Measurements from ENCODE around the gene CCDC33.
"Not testable (repeated sequence)": the region's sequence is repeated elsewhere in the genome, so short reads cannot be mapped to it uniquely, and the experiment has no call there.

The CCDC33 gene

GRCh38 chr15:74338676-74339075 lies 102.5 kb downstream of the CCDC33 start:
- DNase-seq: no peak

GRCh38 chr15:74339371-74339770 lies 103.2 kb downstream of the CCDC33 start:
- no peak for DNase-seq

GRCh38 chr15:74340150-74340549 lies 104.0 kb downstream of the CCDC33 start:
- no peak for DNase-seq

GRCh38 chr15:74343127-74343796 lies 107.1 kb downstream of the CCDC33 start:
- no peak for DNase-seq

GRCh38 chr15:74343797-74344127 lies 107.6 kb downstream of the CCDC33 start:
- DNase-seq: no peak

- no peak for DNase-seq
Observed at GRCh38 chr15:74345051-74345450, 108.9 kb downstream of the CCDC33 start.

- no peak for DNase-seq
Observed at GRCh38 chr15:74347757-74348250, 111.7 kb downstream of the CCDC33 start.

- no peak for DNase-seq
Observed at GRCh38 chr15:74349241-74349778, 113.2 kb downstream of the CCDC33 start.

GRCh38 chr15:74350295-74351275 lies 114.5 kb downstream of the CCDC33 start:
- no peak for DNase-seq

- no peak for DNase-seq
Observed at GRCh38 chr15:74351670-74352069, 115.5 kb downstream of the CCDC33 start.

- no peak for DNase-seq
Observed at GRCh38 chr15:74352393-74352910, 116.3 kb downstream of the CCDC33 start.

GRCh38 chr15:74353992-74354391 lies 117.9 kb downstream of the CCDC33 start:
- not testable (repeated sequence) for DNase-seq

GRCh38 chr15:74356050-74356449 lies 119.9 kb downstream of the CCDC33 start:
- DNase-seq: not testable (repeated sequence)

GRCh38 chr15:74357514-74357913 lies 121.4 kb downstream of the CCDC33 start:
- not testable (repeated sequence) for DNase-seq

- not testable (repeated sequence) for DNase-seq
Observed at GRCh38 chr15:74359376-74359775, 123.2 kb downstream of the CCDC33 start.

- DNase-seq: not testable (repeated sequence)
Observed at GRCh38 chr15:74360855-74361254, 124.7 kb downstream of the CCDC33 start.

- no peak for DNase-seq
Observed at GRCh38 chr15:74362482-74362881, 126.4 kb downstream of the CCDC33 start.

- DNase-seq: no peak
Observed at GRCh38 chr15:74364936-74365597, 128.9 kb downstream of the CCDC33 start.

- no peak for DNase-seq
Observed at GRCh38 chr15:74365598-74366445, 129.7 kb downstream of the CCDC33 start.

GRCh38 chr15:74367296-74367854 lies 131.2 kb downstream of the CCDC33 start, which contains the start of gene CYP11A1:
TSS of gene CYP11A1 (minus strand) at chr15:74367646. CDS start at chr15:74367585, 61 bp downstream.
- no peak for DNase-seq

GRCh38 chr15:74368121-74368520 lies 132.0 kb downstream of the CCDC33 start:
- no peak for DNase-seq
